Esophagus muscularis mucosa (tissue), 4 donors: ENCODE measurements around the gene VAMP2. TPM values are rescaled to one million over a fixed set of nuclear protein-coding genes. Genes with fewer than 3 reads are reported as not detected.

Source experiments
- DNase-seq: peaks from one replicate; pipeline ENCODE4 v3.0.0-alpha.2; 2017; ENCODE audit errors: extremely low spot score
- H3K27ac ChIP-seq, 4 donors: fragments of 200-600 bp; sonication (generic); replicated peaks in 1 of 4; 1 replicate in 3 of 4; 2 replicates in 1 of 4; pipeline ENCODE4 v1.5.1; 2016 to 2019; ENCODE audit warnings: mild to moderate bottlenecking in 1 of 4
- H3K27me3 ChIP-seq, 4 donors: fragments of 200-600 bp; sonication (generic); one replicate each; pipeline versions ENCODE4 v1.5.1 to v1.6.0; 2016 to 2019
- H3K36me3 ChIP-seq, 4 donors: fragments of 200-600 bp; sonication (generic); one replicate each; pipeline ENCODE4 v1.5.1; 2016 to 2019
- H3K4me1 ChIP-seq, 4 donors: fragments of 200-600 bp; sonication (generic); one replicate each; pipeline ENCODE4 v1.5.1; 2016 to 2019
- H3K4me3 ChIP-seq, 4 donors: fragments of 200-600 bp; sonication (generic); 1 replicate in 2 of 4; 2 replicates in 2 of 4; pipeline ENCODE4 v1.5.1; 2016 to 2019; ENCODE audit warnings: mild to moderate bottlenecking in 4 of 4, moderate library complexity in 1 of 4
- H3K9me3 ChIP-seq, 4 donors: fragments of 200-600 bp; sonication (generic); 1 replicate in 3 of 4; 2 replicates in 1 of 4; pipeline ENCODE4 v1.5.1; 2016 to 2019
- EP300 ChIP-seq: sonication (generic); formaldehyde crosslinking; IDR thresholded peaks from one replicate; pipeline ENCODE4 v1.6.1; 2017; ENCODE audit warnings: antibody characterized with exemption
- POLR2A ChIP-seq: fragments of 450-650 bp; IDR thresholded peaks from one replicate; pipeline ENCODE4 v1.6.1; 2017; ENCODE audit warnings: antibody characterized with exemption, moderate library complexity, mild to moderate bottlenecking, low read depth
- POLR2AphosphoS5 ChIP-seq, 2 donors: sonication (generic); formaldehyde crosslinking; IDR thresholded peaks; one replicate each; pipeline ENCODE4 v1.6.1; 2017; ENCODE audit warnings: antibody characterized with exemption in 2 of 2
- whole genome bisulfite sequencing: methylation state at CpG from one replicate; pipeline ENCODE4 v1.1.5; 2018; 5-methylcytosine and 5-hydroxymethylcytosine counted together
- intact Hi-C: fragments of 100-400 bp; cut with DNase I; formaldehyde crosslinking; loops from one replicate; pipeline ENCODE4 v1.15.1; 2023
- total RNA-seq, 4 donors: library from RNA; depleted of rRNA; stranded (reverse); fragments of >200 nt; gene quantifications; one replicate each; pipeline versions ENCODE4 v1.1.0 to v1.2.1, GENCODE V29; 2016
- TF ChIP-seq, protein P1 (sequence below), 3 experiments: fragments of 200-600 bp in 2 of 3; fragments of 450-650 bp in 1 of 3; sonication (generic) in 2 of 3; IDR thresholded peaks; one replicate each; pipeline ENCODE4 v1.5.1; 2017 to 2019; ENCODE audit warnings: antibody characterized with exemption in 3 of 3, mild to moderate bottlenecking in 2 of 3, moderate library complexity in 1 of 3

Gene VAMP2
- total RNA-seq, 4 donors from 2014 or later, result 23.7 to 36.4 (median 33.0) TPM

DNA sequence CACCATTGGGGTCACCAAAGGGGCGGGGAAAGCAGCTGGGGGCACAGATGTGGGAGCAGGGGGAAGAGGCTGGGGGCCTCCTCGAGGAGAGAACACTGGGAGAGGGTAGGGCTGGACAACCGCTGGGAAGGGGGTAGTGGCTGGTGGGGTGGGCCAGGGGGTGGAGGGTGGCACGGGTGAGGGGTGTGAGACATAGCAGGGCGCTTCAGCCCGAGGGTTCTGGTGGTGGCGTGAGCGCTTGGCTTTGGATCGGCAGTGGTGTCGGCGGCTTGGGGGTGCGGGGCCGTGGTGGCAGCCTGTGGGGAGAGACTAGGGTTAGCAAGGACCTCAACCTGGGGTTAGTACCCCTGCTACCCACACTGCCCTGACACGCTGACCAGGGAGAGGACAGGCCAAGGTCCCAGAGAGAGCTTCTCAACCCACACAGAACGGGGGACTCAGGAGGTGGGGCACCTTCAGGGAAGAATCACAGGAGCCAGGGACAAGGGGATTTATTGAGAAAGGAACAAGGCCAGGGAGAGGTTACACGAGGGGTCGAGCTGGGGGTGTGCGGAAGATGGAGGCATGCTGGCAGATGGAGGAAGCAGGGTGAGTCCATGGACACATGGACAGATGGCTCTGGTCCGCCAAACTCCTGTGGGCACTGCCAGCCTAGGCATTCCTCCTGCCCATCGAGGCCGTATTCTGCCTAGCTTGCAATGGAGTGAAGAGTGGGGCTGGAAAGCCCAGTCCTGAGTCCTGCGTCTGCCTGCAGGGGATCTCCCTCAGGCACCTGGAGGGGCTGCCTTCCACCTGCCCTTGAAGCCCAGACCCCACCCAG lies 19.0 kb downstream of the VAMP2 start:
- TF ChIP-seq POLR2AphosphoS5 (IDR thresholded peaks at IDR 0.05) (peak in 1 of 2 donors; percentile 76), EP300 (no peak)
- no peaks in the 10 kb centered on the region for H3K9me3 ChIP-seq
- DNase-seq, result no peak
- H3K36me3 ChIP-seq, result peaks cover 95 to 96% (median 95%) of the 10 kb centered on the region in 4 donors
- H3K4me1 ChIP-seq, result peaks cover 48 to 94% (median 94%) of the 10 kb centered on the region in 4 donors
- WGBS, result 88% methylated on average over 14 of the region's 22 CpGs
- peak overlapping the region; percentile 85 to 100 (median 97) for H3K27ac ChIP-seq
- intact Hi-C loops, result no loop called here
- no peaks in the 10 kb centered on the region for H3K27me3 ChIP-seq
- H3K4me3 ChIP-seq, result no peak overlapping the region

DNA sequence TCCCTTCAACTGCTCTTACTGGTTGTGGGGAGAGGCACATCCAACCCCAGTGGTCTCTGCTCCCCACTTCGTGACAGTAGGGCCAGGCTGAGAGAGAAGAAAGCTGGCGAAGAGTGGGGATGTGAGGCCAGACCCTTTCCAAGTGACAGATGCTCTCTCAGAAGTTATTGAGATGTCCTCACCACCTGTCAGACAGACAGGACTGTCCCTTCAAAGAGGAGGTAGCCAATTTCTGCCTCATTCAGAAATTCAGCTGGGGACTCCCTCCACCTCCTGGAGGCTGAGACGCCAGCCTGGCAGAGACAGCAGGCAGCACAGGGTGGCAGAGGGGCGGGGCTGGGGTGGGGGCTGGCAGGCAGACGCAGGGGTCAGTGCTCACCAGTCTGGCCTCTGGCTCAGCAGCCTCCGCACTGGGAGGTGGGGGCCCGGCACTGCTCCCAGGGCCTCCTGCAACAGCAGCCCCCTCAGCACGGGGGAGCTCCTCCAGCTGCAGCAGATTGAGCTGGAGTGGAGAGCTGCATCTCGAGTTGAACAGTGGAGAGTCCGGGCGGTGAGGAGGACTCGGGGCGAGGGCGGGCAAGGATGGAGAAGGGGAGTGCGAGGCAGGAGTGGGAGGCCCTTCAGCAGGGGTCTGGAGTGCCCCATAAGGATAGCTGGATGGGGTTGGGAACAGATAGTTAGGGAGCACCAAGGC lies 19.7 kb downstream of the VAMP2 start:
- Histone ChIP-seq H3K27me3 (no peaks in the 10 kb centered on the region), H3K36me3 (peaks cover 87 to 89% (median 88%) of the 10 kb centered on the region in 4 donors), H3K4me1 (peaks cover 46 to 94% (median 93%) of the 10 kb centered on the region in 4 donors), H3K9me3 (no peaks in the 10 kb centered on the region), H3K27ac (peak overlapping the region; percentile 85 to 100 (median 97)), H3K4me3 (no peak overlapping the region)
- TF ChIP-seq, protein P1, sequence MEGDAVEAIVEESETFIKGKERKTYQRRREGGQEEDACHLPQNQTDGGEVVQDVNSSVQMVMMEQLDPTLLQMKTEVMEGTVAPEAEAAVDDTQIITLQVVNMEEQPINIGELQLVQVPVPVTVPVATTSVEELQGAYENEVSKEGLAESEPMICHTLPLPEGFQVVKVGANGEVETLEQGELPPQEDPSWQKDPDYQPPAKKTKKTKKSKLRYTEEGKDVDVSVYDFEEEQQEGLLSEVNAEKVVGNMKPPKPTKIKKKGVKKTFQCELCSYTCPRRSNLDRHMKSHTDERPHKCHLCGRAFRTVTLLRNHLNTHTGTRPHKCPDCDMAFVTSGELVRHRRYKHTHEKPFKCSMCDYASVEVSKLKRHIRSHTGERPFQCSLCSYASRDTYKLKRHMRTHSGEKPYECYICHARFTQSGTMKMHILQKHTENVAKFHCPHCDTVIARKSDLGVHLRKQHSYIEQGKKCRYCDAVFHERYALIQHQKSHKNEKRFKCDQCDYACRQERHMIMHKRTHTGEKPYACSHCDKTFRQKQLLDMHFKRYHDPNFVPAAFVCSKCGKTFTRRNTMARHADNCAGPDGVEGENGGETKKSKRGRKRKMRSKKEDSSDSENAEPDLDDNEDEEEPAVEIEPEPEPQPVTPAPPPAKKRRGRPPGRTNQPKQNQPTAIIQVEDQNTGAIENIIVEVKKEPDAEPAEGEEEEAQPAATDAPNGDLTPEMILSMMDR (IDR thresholded peaks at IDR 0.05), result no peak
- TF ChIP-seq POLR2AphosphoS5 (IDR thresholded peaks at IDR 0.05), result peak; percentile 1 to 53
- intact Hi-C loops, result no loop called here
- DNase-seq, result no peak
- 87% methylated on average over 12 of the region's 15 CpGs for WGBS

DNA sequence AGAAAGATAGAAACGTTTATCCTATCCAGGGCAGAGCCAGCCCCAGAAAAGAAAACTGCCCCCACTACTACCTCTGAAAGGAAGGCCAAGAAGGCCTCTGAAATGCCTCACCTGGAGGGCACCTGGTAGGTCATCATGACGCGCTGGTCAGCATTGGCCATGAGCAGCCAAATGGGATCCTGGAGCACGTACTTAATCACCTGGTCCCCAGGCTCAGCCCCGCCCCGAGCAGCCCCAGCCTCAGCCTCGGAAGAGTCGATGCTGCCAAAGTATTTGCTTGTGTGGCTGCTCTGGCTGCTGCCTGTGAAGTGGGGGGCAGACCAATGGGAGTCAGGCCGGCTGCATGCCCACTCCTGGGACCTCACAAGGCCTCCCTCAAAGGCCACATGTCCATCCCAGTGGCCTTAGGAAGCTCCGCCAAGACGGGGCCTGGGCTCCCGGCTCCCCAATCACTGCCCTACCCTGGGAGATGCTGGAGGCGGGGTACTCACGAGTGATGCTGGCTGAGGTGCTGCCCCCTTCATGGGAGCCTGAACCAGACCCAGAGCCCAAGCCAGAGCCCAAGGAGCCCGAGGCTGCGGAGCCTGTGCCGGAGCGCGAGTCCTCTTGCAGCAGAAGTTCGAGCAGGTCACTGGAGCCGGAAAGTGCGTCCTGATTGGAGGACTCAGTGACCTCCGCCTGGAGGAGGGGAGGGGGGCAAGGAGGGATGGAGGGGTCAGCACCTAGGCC lies 20.4 kb downstream of the VAMP2 start:
- TF ChIP-seq, protein P1 (IDR thresholded peaks at IDR 0.05), result no peak
- peak in 1 of 2 donors; percentile 53 for TF ChIP-seq POLR2AphosphoS5 (IDR thresholded peaks at IDR 0.05)
- Histone ChIP-seq H3K36me3 (peaks cover 80 to 82% (median 81%) of the 10 kb centered on the region in 4 donors), H3K9me3 (no peaks in the 10 kb centered on the region), H3K4me1 (peaks cover 42 to 91% (median 91%) of the 10 kb centered on the region in 4 donors), H3K27me3 (no peaks in the 10 kb centered on the region), H3K27ac (peak overlapping the region; percentile 85 to 100 (median 97)), H3K4me3 (no peak overlapping the region)
- 83% methylated on average over 15 of the region's 23 CpGs for WGBS
- intact Hi-C loops, result no loop called here
- DNase-seq, result no peak

DNA sequence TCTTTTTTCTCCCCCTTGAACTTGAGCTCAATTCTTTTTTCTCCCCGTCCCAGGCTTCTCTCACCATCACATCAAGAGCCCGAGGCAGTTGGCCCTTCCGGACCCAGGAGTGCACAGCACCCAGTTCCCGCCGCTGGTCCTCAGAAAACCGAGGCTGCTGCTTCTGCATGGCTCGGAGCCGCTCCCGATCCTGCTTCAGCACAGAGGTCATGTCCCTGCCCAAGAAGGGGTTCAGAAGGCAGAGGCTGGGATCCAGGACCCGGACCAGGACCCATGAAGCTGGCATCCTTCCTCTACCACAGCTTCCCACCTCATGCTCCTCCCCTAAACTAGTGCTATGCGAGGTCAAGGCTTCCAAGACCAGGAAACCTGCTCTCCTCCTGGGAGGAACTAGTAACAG lies 21.0 kb downstream of the VAMP2 start:
- intact Hi-C loops, result no loop called here
- peaks cover 74 to 76% (median 75%) of the 10 kb centered on the region in 4 donors for H3K36me3 ChIP-seq
- DNase-seq, result no peak
- peaks cover 37 to 85% (median 85%) of the 10 kb centered on the region in 4 donors for H3K4me1 ChIP-seq
- TF ChIP-seq EP300 (no peak), POLR2AphosphoS5 (IDR thresholded peaks at IDR 0.05) (no peak), POLR2A (no peak)
- TF ChIP-seq, protein P1 (IDR thresholded peaks at IDR 0.05), result no peak
- peak overlapping the region; percentile 85 to 100 (median 97) for H3K27ac ChIP-seq
- H3K27me3 ChIP-seq, result no peaks in the 10 kb centered on the region
- H3K9me3 ChIP-seq, result no peaks in the 10 kb centered on the region
- WGBS, result 87% methylated on average over 11 of the region's 11 CpGs
- H3K4me3 ChIP-seq, result no peak overlapping the region

DNA sequence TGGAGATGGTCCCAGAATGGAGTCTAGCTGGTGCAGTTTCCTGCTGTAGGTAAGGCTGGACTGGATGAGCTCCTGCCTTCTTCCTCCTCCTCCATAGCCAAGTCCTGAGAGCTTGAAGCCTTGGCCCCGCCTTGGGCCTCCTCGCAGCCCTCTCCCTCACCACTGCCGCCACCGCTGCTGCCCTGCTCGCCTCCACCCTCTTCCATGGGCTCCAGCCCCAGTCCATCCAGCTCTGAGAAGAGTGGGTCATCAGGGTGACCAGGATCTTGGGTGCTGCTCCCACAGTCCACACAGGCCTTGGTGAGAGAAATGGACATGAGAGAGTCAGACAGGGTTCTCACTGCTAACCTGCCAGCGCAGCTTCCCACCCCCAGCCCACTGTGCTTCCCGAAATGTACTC lies 21.7 kb downstream of the VAMP2 start:
- H3K36me3 ChIP-seq, result peaks cover 67 to 69% (median 68%) of the 10 kb centered on the region in 4 donors
- DNase-seq, result no peak
- 91% methylated on average over 7 of the region's 7 CpGs for WGBS
- intact Hi-C loops, result no loop called here
- H3K27me3 ChIP-seq, result no peaks in the 10 kb centered on the region
- peaks cover 31 to 79% (median 78%) of the 10 kb centered on the region in 4 donors for H3K4me1 ChIP-seq
- H3K4me3 ChIP-seq, result no peak overlapping the region
- H3K27ac ChIP-seq, result peak overlapping the region; percentile 85 to 100 (median 97)
- TF ChIP-seq, protein P1 (IDR thresholded peaks at IDR 0.05), result no peak
- TF ChIP-seq POLR2AphosphoS5 (IDR thresholded peaks at IDR 0.05) (peak in 1 of 2 donors; percentile 4), EP300 (no peak)
- no peaks in the 10 kb centered on the region for H3K9me3 ChIP-seq
